ENCODE measurements around the gene TNC. TPM values are rescaled to one million over a fixed set of nuclear protein-coding genes. Genes with fewer than 3 reads are reported as not detected.

TNC gene
- total and polyA plus RNA-seq, 2 donors (not counting 3 experiments of a cell fraction or from before 2014, with no cell fraction given): 0.29 TPM; not detected in 1

GRCh38 chr9:115042781-115043509, 75.0 kb downstream of the TNC start:
- H3K9me1 ChIP-seq (replicated peaks; ENCODE audit: control insufficient read depth, extremely low read depth, insufficient read depth, low read length): no peaks in the 10 kb centered on the region
- H4K20me1 ChIP-seq (replicated peaks; ENCODE audit: control insufficient read depth, extremely low read depth, insufficient read depth, low read length): no peaks in the 10 kb centered on the region
- no peaks in the 10 kb centered on the region for H3K9me3 ChIP-seq (replicated peaks; ENCODE audit: control insufficient read depth, insufficient read depth, low read length)
- FAIRE-seq: no peak
- TF ChIP-seq POLR2A (IDR thresholded peaks at IDR 0.05; ENCODE audit: low read depth, low read length): no peak
- no peak for TF ChIP-seq POLR2AphosphoS5 (IDR thresholded peaks at IDR 0.05; ENCODE audit: insufficient read depth, low read depth, low read length)
- no peak for TF ChIP-seq EZH2 (IDR thresholded peaks at IDR 0.05; ENCODE audit: borderline replicate concordance, low read depth, low read length, severe bottlenecking)
- POLR2A ChIA-PET: no interaction called here
- H3K27ac ChIP-seq (ENCODE audit: insufficient read depth, low read depth, low read length): no peak overlapping the region
- H2AFZ ChIP-seq (ENCODE audit: low read depth, low read length): no peak overlapping the region
- dilution Hi-C loops (cut with MboI; ENCODE audit: extremely low pct_ligation_motif_present, low sequenced_read_pairs): no loop called here
- CTCF ChIA-PET: no interaction called here
- H3K79me2 ChIP-seq (ENCODE audit: control insufficient read depth, insufficient read depth, low read length): no peaks in the 10 kb centered on the region
- no peaks in the 10 kb centered on the region for H3K27me3 ChIP-seq (ENCODE audit: control insufficient read depth in 2 of 2, insufficient read depth in 2 of 2, low read length in 2 of 2)
- intact Hi-C loops (cut with micrococcal nuclease): no loop called here
- no peak overlapping the region for H3K4me3 ChIP-seq (replicated peaks in 1 of 3; ENCODE audit: insufficient read depth in 1 of 3, low read depth in 1 of 3, low read length in 3 of 3)
- no peaks in the 10 kb centered on the region for H3K36me3 ChIP-seq (ENCODE audit: control insufficient read depth in 2 of 2, extremely low read depth in 1 of 2, insufficient read depth in 2 of 2, low read length in 2 of 2)
- no peak for DNase-seq (ENCODE audit: low read depth, low spot score)
- H3K9ac ChIP-seq (replicated peaks; ENCODE audit: extremely low read depth, insufficient read depth, low read length): no peak overlapping the region
- BruUV-seq (replicated peaks): no TSS peak
- no peaks in the 10 kb centered on the region for H3K4me1 ChIP-seq (ENCODE audit: control insufficient read depth, extremely low read depth, insufficient read depth, low read length)
- H3K4me2 ChIP-seq (ENCODE audit: insufficient read depth, low read length): no peak overlapping the region

DNA sequence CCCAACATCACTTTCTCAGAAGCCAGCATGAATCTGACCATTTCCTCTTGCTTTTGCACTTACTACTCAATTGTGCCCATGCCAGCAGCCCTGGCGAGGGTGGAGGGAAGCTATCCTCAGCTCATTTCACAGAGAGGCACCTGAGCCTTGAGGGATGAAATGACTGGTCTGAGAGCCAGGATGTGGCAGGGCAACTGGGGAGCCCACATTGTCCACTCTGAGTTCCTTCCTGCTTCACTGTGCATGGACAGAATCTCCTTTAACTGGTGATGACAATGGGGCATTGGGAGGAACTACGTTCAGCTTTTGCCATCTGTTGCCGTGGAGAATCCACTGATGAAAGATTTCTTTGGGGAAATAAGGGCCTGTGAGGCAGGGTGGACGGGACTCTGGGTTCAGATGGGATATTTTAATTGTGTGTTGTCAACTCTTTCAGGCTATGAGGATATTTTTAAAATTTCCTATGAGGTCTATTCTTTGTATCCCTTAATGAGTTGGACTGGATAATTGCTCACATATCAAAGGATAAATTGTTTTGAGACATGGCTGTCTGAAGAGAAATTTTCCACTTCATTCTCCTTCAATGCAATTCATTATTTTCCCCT, 78.3 kb downstream of the TNC start:
- H3K27me3 ChIP-seq (ENCODE audit: control insufficient read depth in 2 of 2, insufficient read depth in 2 of 2, low read length in 2 of 2): no peaks in the 10 kb centered on the region
- dilution Hi-C loops (cut with MboI; ENCODE audit: extremely low pct_ligation_motif_present, low sequenced_read_pairs): no loop called here
- no peak for TF ChIP-seq POLR2AphosphoS5 (IDR thresholded peaks at IDR 0.05; ENCODE audit: insufficient read depth, low read depth, low read length)
- TF ChIP-seq, protein P1, sequence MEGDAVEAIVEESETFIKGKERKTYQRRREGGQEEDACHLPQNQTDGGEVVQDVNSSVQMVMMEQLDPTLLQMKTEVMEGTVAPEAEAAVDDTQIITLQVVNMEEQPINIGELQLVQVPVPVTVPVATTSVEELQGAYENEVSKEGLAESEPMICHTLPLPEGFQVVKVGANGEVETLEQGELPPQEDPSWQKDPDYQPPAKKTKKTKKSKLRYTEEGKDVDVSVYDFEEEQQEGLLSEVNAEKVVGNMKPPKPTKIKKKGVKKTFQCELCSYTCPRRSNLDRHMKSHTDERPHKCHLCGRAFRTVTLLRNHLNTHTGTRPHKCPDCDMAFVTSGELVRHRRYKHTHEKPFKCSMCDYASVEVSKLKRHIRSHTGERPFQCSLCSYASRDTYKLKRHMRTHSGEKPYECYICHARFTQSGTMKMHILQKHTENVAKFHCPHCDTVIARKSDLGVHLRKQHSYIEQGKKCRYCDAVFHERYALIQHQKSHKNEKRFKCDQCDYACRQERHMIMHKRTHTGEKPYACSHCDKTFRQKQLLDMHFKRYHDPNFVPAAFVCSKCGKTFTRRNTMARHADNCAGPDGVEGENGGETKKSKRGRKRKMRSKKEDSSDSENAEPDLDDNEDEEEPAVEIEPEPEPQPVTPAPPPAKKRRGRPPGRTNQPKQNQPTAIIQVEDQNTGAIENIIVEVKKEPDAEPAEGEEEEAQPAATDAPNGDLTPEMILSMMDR (IDR thresholded peaks at IDR 0.05; ENCODE audit: extremely low read depth in 1 of 2, insufficient read depth in 1 of 2, low read depth in 1 of 2, low read length in 2 of 2): no peak
- no peak for TF ChIP-seq MYC (IDR thresholded peaks at IDR 0.05; ENCODE audit: low read depth, low read length)
- TF ChIP-seq POLR2A (IDR thresholded peaks at IDR 0.05; ENCODE audit: low read depth, low read length): no peak
- no peak for TF ChIP-seq EZH2 (IDR thresholded peaks at IDR 0.05; ENCODE audit: borderline replicate concordance, low read depth, low read length, severe bottlenecking)
- TF ChIP-seq JUN (IDR thresholded peaks at IDR 0.05; ENCODE audit: borderline replicate concordance, insufficient read depth, insufficient read length, low read depth): no peak
- TF ChIP-seq GATA2 (IDR thresholded peaks at IDR 0.05; ENCODE audit: insufficient read depth, insufficient read length, low read depth, low read length): no peak
- H3K4me3 ChIP-seq (replicated peaks in 1 of 3; ENCODE audit: insufficient read depth in 1 of 3, low read depth in 1 of 3, low read length in 3 of 3): no peak overlapping the region
- H3K9me3 ChIP-seq (replicated peaks; ENCODE audit: control insufficient read depth, insufficient read depth, low read length): no peaks in the 10 kb centered on the region
- ChIA-PET POLR2A (no interaction called here), CTCF (no interaction called here)
- H3K4me1 ChIP-seq (ENCODE audit: control insufficient read depth, extremely low read depth, insufficient read depth, low read length): no peaks in the 10 kb centered on the region
- no peaks in the 10 kb centered on the region for H3K9me1 ChIP-seq (replicated peaks; ENCODE audit: control insufficient read depth, extremely low read depth, insufficient read depth, low read length)
- no peaks in the 10 kb centered on the region for H4K20me1 ChIP-seq (replicated peaks; ENCODE audit: control insufficient read depth, extremely low read depth, insufficient read depth, low read length)
- H3K9ac ChIP-seq (replicated peaks; ENCODE audit: extremely low read depth, insufficient read depth, low read length): no peak overlapping the region
- DNase-seq (ENCODE audit: low read depth, low spot score) (no peak), FAIRE-seq (no peak)
- H3K36me3 ChIP-seq (ENCODE audit: control insufficient read depth in 2 of 2, extremely low read depth in 1 of 2, insufficient read depth in 2 of 2, low read length in 2 of 2): no peaks in the 10 kb centered on the region
- no peaks in the 10 kb centered on the region for H3K79me2 ChIP-seq (ENCODE audit: control insufficient read depth, insufficient read depth, low read length)
- no peak overlapping the region for H3K27ac ChIP-seq (ENCODE audit: insufficient read depth, low read depth, low read length)
- H3K4me2 ChIP-seq (ENCODE audit: insufficient read depth, low read length): no peak overlapping the region
- intact Hi-C loops (cut with micrococcal nuclease): no loop called here
- BruUV-seq (replicated peaks): no TSS peak
- no peak overlapping the region for H2AFZ ChIP-seq (ENCODE audit: low read depth, low read length)

Measured in endothelial cell of umbilical vein (primary cell).